ENCODE measurements around the gene SBNO2.
"Not testable (repeated sequence)": the region's sequence is repeated elsewhere in the genome, so short reads cannot be mapped to it uniquely, and the experiment has no call there.

Gene SBNO2

DNA sequence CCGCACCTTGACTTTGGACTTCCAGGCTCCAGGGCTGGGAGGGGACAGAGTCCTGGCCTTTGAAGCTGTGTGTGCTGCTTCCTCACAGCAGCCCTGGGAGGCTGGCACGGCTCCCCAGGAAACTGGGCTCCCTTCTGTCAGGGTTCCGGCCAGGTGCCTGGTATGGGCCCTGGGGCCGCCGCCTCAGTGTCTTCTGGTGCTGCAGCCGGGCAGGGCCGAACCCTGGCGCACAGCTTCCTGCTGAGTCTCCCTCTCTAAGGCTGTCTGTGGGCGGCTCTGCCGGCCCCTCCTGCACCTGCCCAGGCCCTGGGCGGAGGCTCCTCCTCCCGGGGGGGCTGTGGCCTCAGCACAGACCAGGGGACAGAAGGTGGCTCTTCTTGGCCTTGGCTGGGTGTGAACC is 37.9 kb downstream of the SBNO2 start:
- DNase-seq (ENCODE audit: low spot score) = no peak

DNA sequence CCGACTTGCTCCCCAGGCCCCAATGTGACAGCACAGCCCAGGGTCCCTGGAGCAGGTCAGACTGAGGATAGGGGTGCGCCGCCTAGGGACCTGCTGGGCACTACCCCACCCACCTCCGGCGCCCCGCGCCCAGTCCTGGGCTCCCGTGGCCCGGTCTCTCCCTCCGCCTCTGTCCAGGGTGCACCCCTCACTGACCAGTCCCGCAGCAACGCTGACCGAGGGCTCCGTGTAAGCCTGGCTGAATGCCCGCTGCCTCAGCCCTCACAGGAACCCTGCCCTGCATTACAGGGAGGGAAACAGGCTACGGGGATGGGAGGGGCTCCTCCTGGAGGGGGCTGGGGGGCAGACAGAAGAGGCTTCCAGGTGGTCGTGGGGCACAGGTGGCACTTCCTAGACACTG is 38.6 kb downstream of the SBNO2 start:
- no peak for DNase-seq (ENCODE audit: low spot score)

DNA sequence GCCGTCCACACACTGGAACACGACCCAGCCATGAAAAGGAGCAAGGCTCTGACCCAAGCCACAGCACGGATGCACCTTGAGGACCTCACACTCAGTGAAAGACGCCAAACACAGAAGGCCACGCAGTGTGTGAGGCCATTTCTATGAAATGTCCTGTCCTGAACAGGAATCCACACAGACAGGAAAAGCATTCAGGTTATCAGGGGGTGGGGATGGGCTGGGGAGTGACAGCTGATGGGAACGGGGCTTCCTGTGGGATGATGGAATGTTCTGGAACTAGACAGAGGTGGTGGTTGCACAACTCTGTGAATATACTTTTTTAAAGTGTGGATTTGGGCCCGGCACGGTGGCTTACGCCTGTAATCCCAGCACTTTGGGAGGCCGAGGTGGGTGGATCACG is 39.6 kb downstream of the SBNO2 start:
- DNase-seq (ENCODE audit: low spot score) = no peak

DNA sequence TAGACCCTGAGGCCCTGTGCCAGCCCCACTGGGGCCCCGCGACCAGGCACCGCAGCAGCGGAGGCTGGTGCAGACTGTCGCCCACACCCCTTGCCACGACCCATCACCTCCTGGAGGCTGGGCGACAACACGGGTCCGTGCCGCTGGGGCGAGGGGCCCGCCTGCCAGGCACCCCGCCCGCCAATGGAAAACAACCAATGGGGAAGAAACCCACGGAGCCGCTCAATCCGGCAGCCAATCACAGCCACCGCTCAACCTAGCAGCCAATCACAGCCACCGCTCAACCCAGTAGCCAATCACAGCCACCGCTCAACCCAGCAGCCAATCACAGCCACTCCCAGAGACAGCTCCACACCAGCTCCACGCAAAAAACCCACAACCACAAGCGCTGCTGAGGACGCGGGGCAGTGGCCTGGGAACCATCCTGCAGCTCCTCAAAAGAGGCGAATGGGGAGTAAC is 40.6 kb downstream of the SBNO2 start:
- DNase-seq (ENCODE audit: low spot score) = peak; percentile 44

DNA sequence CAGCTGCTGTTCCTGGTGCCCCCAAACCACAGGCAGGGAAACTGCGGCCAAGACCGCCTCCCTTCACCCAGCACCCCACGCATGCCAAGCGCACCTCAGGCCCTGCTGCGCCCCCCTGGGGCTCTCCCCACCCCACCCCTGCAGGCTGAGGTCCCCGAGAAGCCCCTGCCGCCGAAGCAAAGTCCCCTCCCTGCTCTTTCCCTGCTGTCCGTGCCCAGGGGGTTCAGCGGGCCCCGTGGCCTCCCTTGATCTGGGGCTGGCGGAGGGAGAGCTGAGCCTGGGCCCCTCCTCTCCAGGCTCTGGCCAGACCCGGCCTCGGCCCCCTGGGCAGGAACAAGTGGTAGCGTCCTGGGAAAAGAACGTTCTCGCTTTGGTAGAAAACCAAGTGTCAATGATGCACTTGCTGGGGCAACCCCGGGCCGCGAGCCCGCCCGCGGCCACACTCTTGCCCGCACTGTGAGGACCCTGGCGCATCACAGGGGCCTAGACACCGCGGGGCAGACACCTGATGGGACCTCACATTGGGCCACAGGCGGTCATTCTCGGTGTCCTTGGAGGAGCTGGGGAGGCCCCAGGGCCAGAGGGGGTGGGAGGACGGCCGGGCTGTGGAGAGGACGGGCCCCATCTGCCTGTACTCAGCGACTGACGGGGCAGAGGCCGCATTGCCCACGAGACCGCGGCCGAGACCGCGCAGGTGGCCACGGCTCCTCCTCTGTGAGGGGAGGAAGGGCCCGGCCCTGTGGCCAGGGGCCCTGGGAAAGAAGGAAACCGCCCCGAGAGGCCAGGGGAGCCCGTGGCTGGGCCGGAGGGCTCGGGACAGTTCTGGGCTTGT is 41.3 kb downstream of the SBNO2 start:
- DNase-seq (ENCODE audit: low spot score) = no peak

DNA sequence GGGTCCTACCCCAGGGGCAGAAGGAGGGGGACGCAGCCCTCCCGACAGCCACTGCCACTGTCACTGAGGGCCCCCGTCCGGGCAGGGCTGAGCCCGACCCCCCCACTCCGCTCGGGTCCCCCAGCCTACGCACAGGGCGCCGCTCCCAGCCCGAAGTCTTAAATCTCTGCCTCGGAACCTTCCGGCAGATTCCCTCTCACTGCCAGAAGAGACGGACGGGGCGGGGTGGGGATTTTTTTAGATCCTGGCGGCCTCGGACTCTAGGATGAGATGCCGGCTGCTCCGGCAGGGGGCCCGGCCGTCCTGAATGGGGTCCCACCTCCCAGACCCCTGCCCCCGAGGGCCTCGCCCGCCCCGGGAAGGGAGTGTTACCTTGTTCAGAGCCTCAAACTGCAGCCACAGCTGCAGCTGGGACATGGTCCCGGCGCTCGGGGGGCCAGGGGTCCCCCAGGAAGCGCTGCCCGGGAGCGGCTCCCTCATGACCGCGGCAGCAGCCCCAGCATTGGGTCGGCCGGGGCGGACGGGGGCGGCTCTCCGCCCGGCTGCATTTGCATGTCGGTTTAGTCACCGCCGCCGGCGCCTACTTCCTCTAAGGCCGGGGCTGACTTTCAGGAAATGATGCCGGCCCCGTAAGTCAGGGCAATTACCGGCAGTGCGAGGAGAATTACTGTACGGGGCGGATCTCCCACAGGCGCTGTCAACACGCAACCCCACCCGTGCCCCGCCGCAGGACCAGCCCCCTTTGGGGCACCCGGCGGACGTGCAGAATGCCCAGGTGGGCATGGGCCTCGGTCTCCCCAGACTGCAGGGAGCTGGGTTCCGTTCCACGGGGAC is 42.1 kb downstream of the SBNO2 start:
- DNase-seq (ENCODE audit: low spot score) = peak; percentile 85

DNA sequence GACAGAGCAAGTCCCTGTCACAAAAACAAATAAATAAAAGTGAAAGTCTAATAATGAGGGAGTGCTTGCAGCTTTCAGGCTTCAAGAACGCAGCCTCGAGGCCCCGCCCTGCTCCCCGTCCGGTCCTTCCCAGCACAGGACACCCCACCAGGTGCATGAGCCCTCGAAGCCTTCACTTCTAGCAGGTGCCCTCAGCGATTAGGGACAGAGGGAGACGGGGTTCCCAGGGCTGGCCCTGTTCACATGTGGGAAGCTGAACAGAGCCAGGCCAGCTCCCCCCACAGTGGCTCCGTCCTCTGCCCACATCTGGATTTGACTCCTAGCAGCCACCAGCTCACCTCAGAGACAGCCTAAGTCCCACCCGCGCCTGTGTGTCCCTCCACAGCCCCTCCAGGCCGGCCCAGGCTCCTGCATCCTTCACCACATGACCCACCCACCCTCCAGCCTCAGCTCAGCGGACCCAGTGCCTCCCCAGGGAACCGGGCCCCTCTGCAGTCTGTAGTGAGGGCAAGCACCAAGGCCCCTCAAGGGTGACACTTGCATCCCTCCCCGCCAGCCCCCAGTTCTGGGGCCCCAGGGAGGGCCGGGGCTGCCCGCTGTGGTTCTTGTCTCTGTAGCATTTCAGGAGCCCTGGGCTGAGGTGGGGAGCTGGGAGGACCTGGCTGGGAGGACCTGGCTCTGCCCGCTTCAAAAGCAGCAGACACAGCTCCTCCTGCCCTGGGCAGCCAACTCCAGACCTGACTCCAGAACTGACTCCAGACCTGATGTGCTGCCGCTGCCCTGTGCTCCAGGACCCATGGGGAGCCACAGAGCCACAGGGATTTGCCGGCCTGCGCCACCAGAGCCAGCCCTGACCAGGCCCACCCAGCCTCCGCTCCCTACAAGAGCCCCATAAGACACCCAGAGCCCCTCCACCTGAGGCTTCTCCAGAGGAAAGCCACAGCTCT is 43.0 kb downstream of the SBNO2 start:
- DNase-seq (ENCODE audit: low spot score) = no peak

DNA sequence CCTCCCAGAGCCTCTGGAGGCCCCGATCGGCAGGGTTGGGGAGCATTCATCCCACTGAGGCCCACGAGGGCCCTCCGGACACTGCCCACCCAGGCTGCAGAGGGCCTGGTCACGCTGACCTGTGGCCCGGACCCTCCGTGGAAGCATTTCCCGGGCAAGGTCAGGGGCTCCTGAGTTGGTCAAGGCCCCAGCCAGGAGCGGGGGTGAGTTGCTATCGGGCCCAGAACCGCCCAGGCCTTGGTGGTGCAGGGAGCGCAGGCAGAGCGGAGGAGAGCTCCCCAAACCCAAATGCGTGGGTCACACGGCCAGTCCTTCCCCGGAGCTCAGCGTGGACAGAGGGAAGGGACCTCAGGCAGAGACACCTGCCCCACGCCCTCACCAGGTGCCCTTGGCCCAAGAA is 44.5 kb downstream of the SBNO2 start:
- no peak for DNase-seq (ENCODE audit: low spot score)

DNA sequence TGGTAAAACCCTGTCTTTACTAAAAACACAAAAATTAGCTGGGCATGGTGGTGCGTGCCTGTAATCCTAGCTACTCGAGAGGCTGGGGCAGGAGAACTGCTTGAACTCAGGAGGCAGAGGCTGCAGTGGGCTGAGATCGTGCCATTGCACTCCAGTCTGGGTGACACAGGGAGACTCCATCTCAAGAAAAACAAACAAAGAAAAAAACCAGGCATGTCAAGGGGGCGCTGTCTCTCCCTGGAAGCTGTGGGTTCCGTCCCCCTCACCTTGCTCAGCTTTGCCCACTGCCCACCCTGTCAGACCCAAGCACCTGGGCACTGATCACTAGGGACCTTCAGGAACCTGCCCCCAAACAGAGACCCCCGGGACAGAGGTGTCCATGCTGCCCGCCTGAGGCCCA is 45.0 kb downstream of the SBNO2 start:
- DNase-seq (ENCODE audit: low spot score) = not testable (repeated sequence)

DNA sequence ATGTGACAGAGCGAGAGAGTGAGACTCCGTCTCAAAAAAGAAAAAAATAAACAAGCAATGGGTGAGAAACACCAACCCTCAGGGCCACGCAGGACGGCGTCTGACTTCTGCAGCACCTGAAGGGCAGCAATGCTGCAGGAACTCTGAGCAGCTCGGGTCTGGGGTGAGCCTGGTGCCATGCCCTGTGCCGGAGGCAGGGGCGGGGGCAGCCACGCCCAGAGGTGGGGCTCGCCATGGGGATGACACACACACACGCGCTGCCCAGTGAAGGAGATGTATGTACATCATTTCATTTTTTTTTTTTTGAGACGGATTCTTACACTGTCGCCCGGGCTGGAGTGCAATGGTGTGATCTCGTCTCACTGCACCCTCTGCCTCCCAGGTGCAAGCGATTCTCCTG is 46.0 kb downstream of the SBNO2 start:
- no peak for DNase-seq (ENCODE audit: low spot score)

DNA sequence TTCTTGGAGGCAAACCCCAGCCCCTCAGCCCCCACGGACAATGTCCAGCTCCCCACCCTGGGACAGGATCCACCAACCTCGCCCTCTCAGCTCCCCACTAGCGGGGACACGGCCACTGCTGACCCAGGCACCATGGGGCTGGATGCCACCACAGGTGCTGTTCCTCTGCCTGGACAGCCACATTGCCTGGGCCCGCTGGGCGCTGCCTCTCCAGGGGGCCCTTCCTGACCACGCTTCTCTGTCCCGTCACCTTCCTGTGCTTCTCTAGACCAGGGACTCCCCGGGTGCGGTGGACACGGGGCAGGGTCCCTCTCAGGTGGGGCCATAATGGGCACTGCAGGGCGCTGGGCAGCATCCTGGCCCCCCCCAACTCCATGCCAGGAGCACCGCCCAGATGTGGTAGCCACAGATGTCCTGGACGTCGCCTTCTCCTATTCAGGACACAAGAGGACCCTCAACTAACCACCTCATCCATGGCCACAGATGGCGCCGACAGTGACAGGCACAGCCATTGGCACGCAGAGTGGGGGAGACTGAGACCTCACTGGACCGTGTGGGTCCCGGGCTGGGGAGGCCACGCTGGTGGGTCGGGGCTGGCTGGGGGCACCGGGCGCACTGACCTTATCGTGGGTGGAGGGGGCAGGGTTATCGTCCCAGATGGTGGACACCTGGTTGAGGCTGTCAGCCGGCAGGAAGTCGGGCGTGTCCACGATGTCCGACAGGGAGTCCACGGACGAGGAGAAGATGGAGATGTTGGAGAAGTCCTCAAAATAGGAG is 46.9 kb downstream of the SBNO2 start:
- no peak for DNase-seq (ENCODE audit: low spot score)

DNA sequence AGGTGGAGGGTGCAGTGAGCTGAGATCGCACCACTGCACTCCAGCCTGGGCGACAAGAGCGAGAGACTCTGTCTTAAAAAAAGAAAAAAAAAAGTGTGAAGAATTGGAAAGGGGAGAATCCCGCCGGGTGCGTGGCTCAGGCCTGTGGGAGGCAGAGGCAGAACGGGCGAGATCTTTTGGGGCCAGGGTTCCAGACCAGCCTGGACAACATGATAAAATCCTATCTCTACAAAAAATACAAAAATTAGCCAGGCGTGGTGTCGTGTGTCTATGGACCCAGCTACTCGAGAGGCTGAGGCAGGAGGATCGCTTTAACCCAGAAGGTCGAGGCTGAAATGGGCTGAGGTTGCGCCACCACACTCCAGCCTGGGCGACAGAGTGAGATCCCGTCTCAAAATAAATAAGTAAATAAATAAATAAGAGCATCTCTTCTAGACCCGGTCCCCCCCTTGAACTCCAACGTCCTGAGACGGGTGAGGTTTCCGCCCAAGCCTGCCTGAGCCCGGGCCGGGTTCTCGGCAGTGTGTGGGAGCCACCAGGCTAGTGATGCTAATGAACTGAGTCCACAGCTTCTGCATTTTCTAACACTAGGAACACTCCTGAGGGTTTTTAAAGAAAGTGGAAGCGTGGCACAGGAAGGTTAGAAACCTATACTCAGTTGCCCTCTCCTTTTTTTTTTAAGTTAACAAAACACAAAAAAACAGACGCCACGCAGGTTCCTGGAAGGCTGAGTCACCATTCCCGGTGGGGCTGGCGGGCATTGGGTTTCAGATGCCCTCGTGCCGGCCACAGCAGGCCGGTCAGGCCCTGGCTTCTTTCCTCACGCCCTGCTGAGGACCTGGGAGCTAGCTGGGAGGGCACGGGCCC is 48.2 kb downstream of the SBNO2 start:
- DNase-seq (ENCODE audit: low spot score) = no peak

DNA sequence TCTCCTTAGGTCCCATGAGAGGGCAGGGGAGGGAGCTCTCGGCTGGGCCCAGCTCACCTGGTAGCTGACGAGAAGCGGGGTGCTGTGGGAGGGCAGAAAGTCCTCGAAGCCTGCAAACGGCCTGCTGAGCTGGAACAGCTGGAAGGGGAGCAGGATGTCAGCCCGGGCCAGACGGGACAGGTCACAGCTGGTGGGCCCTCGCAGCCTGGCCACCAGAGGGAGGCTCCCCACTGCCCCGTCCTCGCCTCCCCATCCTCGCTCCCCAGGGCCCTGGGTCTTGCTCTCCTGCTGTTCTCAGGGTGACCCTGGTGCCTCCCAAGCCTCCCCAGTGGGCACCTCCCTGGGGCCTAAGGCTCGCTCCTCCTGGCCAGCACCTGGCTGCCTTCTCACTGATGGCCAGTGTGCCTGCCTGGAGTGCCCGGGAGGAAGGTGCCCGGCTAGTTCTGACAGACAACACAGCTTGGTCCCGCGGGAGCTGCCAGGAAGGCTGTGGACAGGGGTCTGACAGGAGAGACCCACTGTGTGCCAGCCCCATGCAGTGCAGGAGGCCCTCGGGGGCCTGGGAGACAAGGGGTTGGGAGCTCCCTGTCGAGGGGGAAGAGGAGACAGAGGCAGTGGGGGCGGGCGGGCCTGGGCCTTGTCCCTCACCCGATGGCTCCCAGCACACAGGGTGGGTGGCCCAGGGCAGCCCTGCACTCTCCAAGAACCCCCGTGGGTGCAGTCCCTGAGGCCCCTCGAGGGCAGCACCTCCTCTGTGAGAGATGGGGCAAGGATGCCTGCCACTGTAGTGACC is 50.0 kb downstream of the SBNO2 start:
- DNase-seq (ENCODE audit: low spot score) = no peak

DNA sequence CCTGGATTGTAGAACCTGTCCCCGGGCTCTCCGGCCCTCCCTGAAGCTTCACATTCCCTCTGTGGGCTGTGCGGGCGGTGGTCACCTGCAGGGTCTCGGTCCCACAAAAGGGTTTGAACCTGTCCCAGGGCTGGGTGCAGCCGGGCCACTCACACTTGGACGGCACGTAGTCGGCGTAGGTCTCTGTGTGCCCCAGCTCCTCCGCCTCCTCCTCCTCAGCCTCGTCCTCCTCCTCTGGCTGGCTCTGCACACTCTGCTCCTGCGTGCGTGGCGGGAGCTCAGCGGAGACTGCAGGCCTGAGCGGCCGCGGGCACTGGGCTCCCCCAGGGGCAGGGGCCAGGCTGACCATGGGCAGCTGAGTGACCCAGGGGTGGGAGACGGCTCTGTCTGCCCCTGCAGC is 50.7 kb downstream of the SBNO2 start:
- no peak for DNase-seq (ENCODE audit: low spot score)

DNA sequence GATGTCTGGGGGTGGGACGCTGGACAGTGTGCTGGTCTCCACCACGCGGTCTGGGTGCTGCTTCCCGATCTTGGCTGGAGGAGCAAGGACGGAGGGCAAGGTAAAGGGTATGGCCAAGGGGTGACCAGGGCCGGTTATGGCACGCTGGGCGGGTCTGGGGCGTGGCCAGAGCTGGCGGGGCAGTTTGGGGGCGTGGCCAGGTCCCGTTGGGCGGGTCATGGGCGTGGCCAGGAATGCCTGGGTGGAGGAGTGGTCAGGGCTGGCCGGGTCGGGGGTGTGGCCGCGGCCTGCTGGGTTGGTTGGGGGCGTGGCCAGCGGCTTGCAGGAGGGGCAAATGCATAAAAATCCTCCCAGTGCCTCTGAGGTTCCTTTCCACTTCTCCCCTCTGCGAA is 51.1 kb downstream of the SBNO2 start:
- peak; percentile 97 for DNase-seq (ENCODE audit: low spot score)

DNA sequence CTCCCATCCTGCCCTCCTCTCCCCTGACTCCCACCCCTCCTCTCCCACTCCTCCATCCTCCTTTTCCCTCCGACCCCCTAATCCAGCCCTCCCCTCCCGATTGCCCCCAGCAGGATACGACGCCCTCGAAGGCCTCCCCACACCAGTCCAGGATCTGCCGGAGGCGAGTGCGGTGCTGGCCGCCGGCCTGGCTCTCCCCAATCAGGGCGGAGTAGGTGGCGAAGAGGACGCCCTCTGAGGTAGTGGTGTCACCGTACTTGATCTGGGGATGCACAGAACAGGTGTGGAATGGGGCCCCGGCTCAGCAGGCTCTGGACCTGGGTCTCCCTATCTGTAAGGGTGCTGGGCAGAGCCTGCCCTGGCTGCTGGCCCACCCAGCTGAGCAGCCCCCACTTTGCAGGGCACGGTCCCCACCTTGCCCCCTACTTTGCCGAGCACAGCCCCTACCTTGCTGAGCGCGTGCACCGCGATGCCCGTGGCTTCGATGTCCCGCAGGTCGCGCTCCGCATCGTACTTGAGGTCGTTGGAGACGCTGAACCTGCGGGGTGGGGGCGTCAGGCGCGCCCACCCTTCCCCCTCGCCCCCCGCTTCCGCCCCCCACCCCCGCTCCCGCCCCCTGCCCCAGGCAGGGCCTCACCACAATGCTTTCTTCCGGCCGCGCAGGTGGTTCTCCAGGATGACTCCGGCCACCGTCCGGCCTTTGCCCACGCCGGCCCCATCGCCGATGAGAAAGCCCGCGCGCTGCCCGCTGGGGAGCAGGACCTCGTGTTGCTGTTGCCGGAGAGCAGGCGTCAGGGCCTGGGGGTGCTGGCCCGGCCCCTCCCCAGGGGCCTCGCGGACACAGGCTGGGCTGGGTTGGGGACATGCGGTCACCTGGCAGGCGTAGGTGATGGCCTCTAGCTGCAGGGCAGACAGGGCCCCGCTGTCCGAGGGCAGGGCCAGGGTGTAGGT is 51.8 kb downstream of the SBNO2 start:
- DNase-seq (ENCODE audit: low spot score) = no peak

DNA sequence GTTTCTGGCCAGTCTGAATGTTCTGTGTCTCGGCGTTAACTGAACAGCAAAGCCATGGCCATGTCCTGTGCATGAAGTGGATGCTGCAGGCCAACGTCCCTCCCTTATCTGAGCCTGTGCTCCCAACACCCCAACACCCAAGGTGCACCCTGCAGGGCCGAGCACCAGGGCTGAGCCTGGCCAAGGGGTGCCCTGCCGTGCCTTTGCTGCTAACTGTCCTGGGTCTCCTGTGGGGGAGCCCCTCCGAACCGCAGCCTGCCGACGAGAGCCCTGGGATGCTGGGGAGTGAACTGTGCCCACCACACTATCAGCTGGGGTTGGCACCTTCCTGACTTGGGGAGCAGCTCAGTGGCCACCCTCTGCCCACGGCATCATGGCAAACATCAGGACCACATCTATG is 52.7 kb downstream of the SBNO2 start:
- DNase-seq (ENCODE audit: low spot score) = no peak

DNA sequence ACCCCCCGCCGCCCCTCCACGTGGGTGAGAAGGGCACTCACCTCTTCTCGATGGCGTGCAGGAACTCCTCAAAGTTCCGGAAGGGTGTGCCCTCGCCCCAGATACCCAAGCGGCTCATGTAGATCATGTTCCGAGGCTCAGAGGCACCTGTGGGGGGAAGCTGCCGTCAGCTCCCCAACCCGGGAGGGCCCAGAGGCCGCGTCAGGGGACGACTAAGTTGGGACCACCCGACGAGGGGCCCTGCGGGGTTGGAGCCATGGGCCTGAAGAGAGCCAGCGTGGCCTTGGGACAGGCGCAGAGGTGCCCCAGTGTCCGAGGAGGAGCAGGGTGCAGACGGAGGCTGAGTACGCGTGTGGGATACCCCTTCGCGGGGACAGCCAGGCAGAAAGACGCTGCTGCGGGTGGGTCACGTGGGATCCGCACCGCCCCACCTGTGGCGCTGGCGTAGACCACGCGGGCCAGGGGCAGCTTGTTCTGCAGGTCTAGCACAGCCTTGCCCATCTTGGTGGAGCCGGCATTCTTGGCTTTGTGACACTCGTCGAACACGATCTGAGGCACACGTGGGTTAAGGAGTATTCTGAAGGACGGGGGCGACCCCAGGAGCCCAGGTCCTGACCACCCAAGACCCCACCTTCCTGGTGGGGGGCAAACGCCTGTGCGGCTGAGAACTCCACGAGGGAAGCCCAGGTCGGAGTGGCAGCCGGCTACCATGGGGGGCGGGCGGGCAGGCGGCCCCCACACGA is 54.4 kb downstream of the SBNO2 start:
- no peak for DNase-seq (ENCODE audit: low spot score)

Data from AG08395 (cell line).